ENCODE data around the gene ARID1B.

The ARID1B gene

DNA sequence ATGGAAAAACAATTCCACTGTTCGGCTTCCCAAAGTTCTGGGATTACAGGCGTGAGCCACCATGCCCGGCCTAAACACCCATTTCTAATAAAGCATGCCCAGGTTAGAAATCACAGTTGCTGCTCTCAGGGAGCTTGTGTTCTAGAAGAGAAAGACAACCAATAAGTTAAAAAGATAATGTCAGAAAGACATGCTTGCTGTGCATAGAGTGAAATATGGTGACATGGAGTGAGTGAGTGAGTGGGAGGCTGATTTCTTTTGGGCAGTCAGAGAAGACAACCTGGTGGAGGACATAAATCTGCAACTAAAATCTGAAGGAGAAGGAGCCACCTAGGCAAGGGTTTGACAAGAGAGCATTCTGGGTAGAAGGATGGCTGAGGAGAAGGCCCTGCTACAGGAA, 222.6 kb downstream of the ARID1B start:
- DNase-seq = no peak

- no peak for DNase-seq
These were observed 224.5 kb downstream of the ARID1B start for GRCh38 chr6:157001716-157002115.

- DNase-seq = no peak
These were observed 225.6 kb downstream of the ARID1B start for GRCh38 chr6:157002774-157003173.

GRCh38 chr6:157005940-157006339, 228.8 kb downstream of the ARID1B start:
- DNase-seq = no peak

- no peak for DNase-seq
These were observed 231.4 kb downstream of the ARID1B start for GRCh38 chr6:157008568-157008967.

DNA sequence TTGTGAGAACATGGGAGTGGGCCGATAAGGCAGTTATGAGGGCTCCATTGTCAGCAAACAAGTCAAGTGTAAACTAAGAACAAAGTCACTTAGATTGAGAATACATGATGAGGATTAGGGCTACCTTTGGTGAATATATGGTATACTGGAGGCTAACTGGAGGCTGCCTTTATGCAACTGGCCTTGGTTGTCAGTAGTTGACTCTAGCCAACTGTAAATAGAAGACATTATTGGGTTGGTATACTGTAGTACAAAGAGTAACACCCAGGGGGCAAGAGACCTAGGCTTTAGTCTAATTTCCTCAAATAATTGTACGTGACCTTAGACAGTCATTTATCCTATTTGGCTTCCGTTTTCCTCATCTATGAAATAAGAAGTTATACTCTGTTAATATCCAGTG, 235.2 kb downstream of the ARID1B start:
- DNase-seq = no peak

DNA sequence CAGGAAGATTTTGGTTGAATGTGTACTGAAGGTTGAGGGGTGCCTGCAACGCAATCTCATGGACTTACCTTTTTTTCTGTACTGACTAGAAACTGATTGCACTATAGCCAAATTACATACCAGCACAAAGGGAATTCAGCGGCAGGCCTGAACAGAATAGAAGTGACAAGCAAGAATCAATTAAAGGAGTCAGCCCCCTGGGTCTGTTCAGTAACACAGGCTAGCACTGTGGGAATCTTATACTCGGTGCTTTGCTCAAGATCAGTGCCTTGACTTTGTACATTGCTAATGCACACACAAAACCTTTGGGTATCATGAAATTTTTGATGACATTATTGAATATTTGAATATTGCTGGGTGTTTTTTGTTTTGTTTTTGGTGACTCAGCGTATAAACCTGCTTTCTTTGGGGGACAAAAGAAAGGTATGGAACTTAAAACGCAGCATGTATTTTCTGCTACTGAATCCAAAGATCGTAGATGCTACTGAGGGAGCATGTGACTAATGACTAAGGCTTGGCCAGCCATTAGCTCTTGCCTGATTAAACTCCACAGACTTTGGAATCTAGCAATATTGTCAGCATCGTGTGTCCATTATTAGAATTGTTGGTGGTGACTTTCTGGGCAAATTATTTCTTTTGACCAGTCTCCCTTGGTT, 236.6 kb downstream of the ARID1B start:
- no peak for DNase-seq

- DNase-seq = no peak
These were observed 237.7 kb downstream of the ARID1B start for GRCh38 chr6:157014871-157015270.

- no peak for DNase-seq
These were observed 239.8 kb downstream of the ARID1B start for GRCh38 chr6:157017022-157017421.

- no peak for DNase-seq
These were observed 240.7 kb downstream of the ARID1B start for GRCh38 chr6:157017861-157018260.

DNA sequence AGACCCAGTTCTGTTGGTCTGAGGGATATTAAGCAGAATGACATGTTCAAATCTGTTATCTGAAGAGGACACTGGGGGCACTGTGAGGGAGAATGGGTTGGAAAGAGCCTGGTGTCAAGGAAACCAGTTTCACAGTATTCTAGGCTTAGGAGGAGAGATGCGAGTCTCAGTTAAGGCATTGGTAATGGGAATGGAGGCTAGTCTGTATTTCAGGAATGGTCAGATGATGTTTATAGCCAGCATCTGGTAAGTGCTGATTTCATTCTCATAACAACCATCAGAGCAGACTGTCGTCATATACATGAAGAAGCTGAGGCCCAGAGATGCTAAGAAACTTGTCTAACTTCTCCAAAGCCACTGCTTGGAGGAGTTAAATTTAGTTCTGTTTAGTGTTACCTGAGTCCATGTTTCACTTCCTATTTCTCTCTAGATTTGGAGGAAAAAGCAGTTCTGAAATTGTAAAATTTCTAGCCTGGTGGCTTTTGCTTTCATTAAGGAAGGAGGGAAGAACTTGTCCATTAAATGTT, 242.0 kb downstream of the ARID1B start:
- no peak for DNase-seq

GRCh38 chr6:157019733-157020132, 242.6 kb downstream of the ARID1B start:
- no peak for DNase-seq

DNA sequence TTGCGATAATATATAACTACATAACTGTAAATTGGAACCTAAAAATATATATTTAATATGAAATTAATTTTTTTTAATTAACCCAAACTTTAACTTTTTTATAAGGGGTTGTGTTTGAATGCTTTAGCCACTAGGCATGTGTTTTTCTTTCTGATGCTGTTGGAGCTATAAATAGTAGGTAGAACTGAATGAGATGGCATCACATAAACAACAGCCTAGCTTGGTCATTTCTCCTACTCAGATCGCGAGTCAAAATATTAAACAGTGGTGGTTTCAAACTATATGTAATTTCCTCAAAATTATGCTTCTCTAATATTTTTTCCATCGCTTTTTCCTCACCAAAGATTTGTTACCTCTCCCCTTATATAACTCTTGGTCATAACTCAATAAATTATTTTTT, 243.2 kb downstream of the ARID1B start:
- no peak for DNase-seq

- DNase-seq = no peak
These were observed 243.7 kb downstream of the ARID1B start for GRCh38 chr6:157020881-157021343.

GRCh38 chr6:157021344-157021992, 244.3 kb downstream of the ARID1B start:
- DNase-seq = peak; percentile 82

DNA sequence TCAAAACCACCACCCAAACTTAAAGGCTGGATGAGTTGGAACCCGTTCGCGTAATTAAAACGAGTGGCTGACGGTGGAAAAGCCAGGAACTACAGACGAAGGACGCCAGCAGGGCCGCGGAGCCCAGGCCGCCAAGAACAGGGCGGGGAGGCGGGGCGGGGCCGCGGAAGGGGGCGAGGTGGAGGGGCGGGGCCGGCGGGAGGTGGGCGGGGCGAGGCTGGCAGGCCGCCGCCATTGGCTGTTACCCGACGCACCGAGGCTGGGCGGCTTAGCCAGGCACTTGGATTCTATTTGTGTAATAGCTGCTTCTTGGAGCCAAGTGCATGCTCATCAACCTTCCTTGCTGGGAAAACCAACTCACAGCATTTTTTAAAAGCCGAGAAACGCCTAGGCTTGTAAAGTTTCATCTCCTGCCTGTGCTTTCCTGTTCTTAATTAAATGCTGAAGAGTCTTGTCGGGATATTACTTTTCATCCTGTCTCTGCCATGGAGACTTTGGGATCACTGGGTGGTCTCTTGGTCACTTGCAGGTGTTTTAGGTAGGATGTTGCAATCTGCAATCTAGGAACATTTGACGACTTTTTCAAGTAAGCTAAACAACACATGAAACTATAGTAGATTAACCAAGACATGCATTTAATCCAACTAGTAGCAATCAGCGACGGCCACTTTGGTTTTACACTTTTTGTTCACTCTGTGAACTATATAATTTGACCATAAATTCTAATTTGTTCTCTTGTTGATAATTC, 245.0 kb downstream of the ARID1B start:
- peak; percentile 71 for DNase-seq

DNA sequence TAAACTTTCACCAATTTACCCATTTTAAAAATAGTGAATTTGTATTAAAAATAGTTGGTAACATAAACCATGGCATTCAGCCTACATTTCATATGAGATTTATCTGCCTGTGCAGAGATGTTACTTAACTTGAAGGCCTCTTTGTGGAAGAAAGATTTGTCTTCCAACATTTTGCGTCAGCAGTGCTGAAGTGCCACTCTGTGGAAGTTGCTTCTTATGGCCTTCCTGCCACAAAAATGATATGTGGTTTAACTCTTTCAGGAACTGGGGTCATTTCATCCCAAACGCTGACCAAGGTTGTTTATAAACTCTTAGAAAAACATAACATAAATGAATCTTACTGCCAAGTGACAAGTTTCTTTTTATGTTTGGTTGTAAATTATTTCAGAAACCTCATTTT, 246.8 kb downstream of the ARID1B start:
- DNase-seq = no peak

- DNase-seq = no peak
These were observed 247.6 kb downstream of the ARID1B start for GRCh38 chr6:157024745-157025144.

DNA sequence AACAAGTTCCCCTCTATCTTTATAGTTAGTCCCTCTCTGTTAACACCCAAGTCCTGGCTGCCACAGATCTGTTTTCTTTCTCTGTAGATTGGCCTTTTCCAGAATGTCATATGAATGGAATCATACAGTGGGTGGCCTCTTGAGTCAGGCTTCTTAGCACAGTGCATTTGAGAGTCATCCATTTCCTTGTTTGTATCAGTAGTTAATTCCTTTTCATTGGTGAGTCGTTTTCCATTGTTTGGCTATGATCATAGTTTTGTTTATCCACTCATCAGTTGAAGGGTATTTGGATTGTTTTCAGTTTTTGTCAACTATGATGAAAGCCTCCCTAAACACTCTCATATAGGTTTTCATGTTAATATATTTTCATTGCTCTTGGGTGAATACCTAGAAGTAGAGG, 248.3 kb downstream of the ARID1B start:
- DNase-seq = no peak

GRCh38 chr6:157029980-157030690, 253.0 kb downstream of the ARID1B start:
- no peak for DNase-seq

GRCh38 chr6:157030755-157031154, 253.6 kb downstream of the ARID1B start:
- DNase-seq = no peak

GRCh38 chr6:157032923-157033322, 255.7 kb downstream of the ARID1B start:
- no peak for DNase-seq

Measured in activated CD4-positive, alpha-beta T cell treated with anti-CD3 and anti-CD28 coated beads for 1 hour (primary cell).